CD4-positive, CD25-positive, alpha-beta regulatory T cell (primary cell): ENCODE data around the gene AGPS. TPM values are rescaled to one million over a fixed set of nuclear protein-coding genes. Genes with fewer than 3 reads are reported as not detected.
"Not testable (repeated sequence)": the region's sequence is repeated elsewhere in the genome, so short reads cannot be mapped to it uniquely, and the experiment has no call there.

Source experiments
- ATAC-seq, 2 donors: fragments of 150-1000 bp; cut with Tn5 transposase; one replicate each; pipeline ENCODE4 v1.10.0; 2021; ENCODE audit warnings: low read depth in 2 of 2, moderate number of reproducible peaks in 2 of 2, moderate library complexity in 1 of 2
- DNase-seq, 3 donors: peaks; one replicate each; pipeline versions ENCODE4 v3.0.0 to v3.0.0-alpha.2; 2012 to 2022; ENCODE audit warnings: mixed read lengths in 1 of 3
- H3K27ac ChIP-seq: one replicate; pipeline ENCODE4 v1.7.0; 2013; ENCODE audit warnings: mild to moderate bottlenecking, low read length; ENCODE audit not compliant: insufficient read depth, poor library complexity, severe bottlenecking
- H3K27me3 ChIP-seq: one replicate; pipeline ENCODE4 v1.7.0; 2013; ENCODE audit warnings: low read length; ENCODE audit not compliant: control insufficient read depth, insufficient read depth
- H3K36me3 ChIP-seq: one replicate; pipeline ENCODE4 v1.7.0; 2013; ENCODE audit warnings: mild to moderate bottlenecking, low read length, moderate library complexity; ENCODE audit not compliant: control insufficient read depth, insufficient read depth
- H3K4me1 ChIP-seq: 2 replicates; pipeline ENCODE4 v1.7.0; 2013; ENCODE audit warnings: mild to moderate bottlenecking, low read length; ENCODE audit not compliant: insufficient read depth, control insufficient read depth, poor library complexity, severe bottlenecking
- H3K4me3 ChIP-seq: one replicate; pipeline ENCODE4 v1.7.0; 2013; ENCODE audit warnings: low read depth, mild to moderate bottlenecking, low read length, moderate library complexity
- H3K9me3 ChIP-seq, 2 experiments: 1 replicate in 1 of 2; 2 replicates in 1 of 2; pipeline ENCODE4 v1.7.0; 2013; ENCODE audit warnings: low read length in 2 of 2, mild to moderate bottlenecking in 1 of 2, moderate library complexity in 1 of 2; ENCODE audit not compliant: control insufficient read depth in 2 of 2
- H3K27ac Mint-ChIP-seq, 3 donors: one replicate each; pipeline ENCODE4 v1.8.0; 2020 to 2022; ENCODE audit warnings: mild to moderate bottlenecking in 3 of 3, mixed read lengths in 3 of 3, moderate library complexity in 2 of 3
- H3K27me3 Mint-ChIP-seq: one replicate; pipeline ENCODE4 v1.8.0; 2022; ENCODE audit warnings: mild to moderate bottlenecking, mixed read lengths
- H3K36me3 Mint-ChIP-seq: one replicate; pipeline ENCODE4 v1.8.0; 2020; ENCODE audit warnings: mixed read lengths
- H3K4me1 Mint-ChIP-seq, 4 donors: one replicate each; pipeline ENCODE4 v1.8.0; 2020 to 2022; ENCODE audit warnings: mixed read lengths in 4 of 4, mild to moderate bottlenecking in 1 of 4
- H3K4me3 Mint-ChIP-seq, 4 donors: one replicate each; pipeline ENCODE4 v1.8.0; 2020 to 2022; ENCODE audit warnings: mild to moderate bottlenecking in 4 of 4, mixed read lengths in 4 of 4, moderate library complexity in 3 of 4
- H3K9me3 Mint-ChIP-seq, 7 donors: one replicate each; pipeline ENCODE4 v1.8.0; 2020 to 2022; ENCODE audit warnings: mixed read lengths in 7 of 7, mild to moderate bottlenecking in 3 of 7, moderate library complexity in 2 of 7
- polyA plus RNA-seq, 4 donors: library from polyadenylated mRNA; unstranded; fragments of 300-500 nt; fragmentation: Illumina TruSeq; gene quantifications; one replicate each; pipeline ENCODE4 v1.2.3, GENCODE V29; 2021
- total RNA-seq: library from RNA; stranded (reverse); gene quantifications from one replicate; pipeline ENCODE4 v1.2.3, GENCODE V29; 2022

Gene AGPS
- total and polyA plus RNA-seq, 5 donors from 2014 or later = 15.6 to 29.4 (median 22.6) TPM

DNA sequence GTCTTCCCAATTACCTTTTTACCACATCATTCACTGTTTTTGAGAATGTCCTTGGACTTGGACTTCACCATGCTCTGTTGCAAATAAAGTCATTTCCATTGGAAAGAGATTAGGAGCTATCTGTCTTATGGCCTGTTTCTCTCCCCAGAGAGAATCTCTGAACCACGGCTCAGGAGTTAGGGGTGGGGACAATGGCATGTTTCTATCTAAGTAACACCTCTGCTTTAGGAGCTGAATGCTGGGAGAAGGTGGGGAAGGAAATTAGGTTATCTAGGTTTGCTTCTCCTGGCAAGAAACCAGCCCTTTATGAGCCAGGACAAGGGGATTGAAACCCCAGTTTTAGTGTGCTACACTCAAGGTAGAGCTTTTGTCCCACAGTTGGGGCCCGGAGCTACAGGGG lies 86.3 kb downstream of the AGPS start:
- H3K9me3 ChIP-seq = no peaks in the 10 kb centered on the region
- H3K36me3 Mint-ChIP-seq = peaks cover 47% of the 10 kb centered on the region
- H3K27me3 ChIP-seq = no peaks in the 10 kb centered on the region
- H3K27ac Mint-ChIP-seq = no peak overlapping the region
- peaks cover 0 to 15% (median 3%) of the 10 kb centered on the region in 7 donors for H3K9me3 Mint-ChIP-seq
- H3K27me3 Mint-ChIP-seq = no peaks in the 10 kb centered on the region
- H3K4me3 ChIP-seq = no peak overlapping the region
- H3K27ac ChIP-seq = no peak overlapping the region
- no peak overlapping the region for H3K4me3 Mint-ChIP-seq
- H3K36me3 ChIP-seq = peaks cover 11% of the 10 kb centered on the region
- DNase-seq = no peak
- peaks cover 0 to 23% (median under 1%) of the 10 kb centered on the region in 4 donors for H3K4me1 Mint-ChIP-seq
- no peak for ATAC-seq
- H3K4me1 ChIP-seq = no peaks in the 10 kb centered on the region

- H3K4me1 ChIP-seq = no peaks in the 10 kb centered on the region
- DNase-seq = no peak
- Mint-ChIP-seq H3K4me1 (peaks cover 0 to 12% (median under 1%) of the 10 kb centered on the region in 4 donors), H3K27me3 (no peaks in the 10 kb centered on the region), H3K36me3 (peaks cover 35% of the 10 kb centered on the region), H3K4me3 (no peak overlapping the region), H3K9me3 (peaks cover 0 to 11% (median 0%) of the 10 kb centered on the region in 7 donors), H3K27ac (no peak overlapping the region)
- no peaks in the 10 kb centered on the region for H3K27me3 ChIP-seq
- no peak for ATAC-seq
- H3K4me3 ChIP-seq = no peak overlapping the region
- H3K36me3 ChIP-seq = peaks cover 17% of the 10 kb centered on the region
- no peaks in the 10 kb centered on the region for H3K9me3 ChIP-seq
- no peak overlapping the region for H3K27ac ChIP-seq
These were observed 89.6 kb downstream of the AGPS start for GRCh38 chr2:177482195-177482594.

- H3K27ac ChIP-seq = no peak overlapping the region
- H3K4me3 ChIP-seq = no peak overlapping the region
- H3K9me3 Mint-ChIP-seq = peaks cover 0 to 2% (median 0%) of the 10 kb centered on the region in 7 donors
- H3K9me3 ChIP-seq = no peaks in the 10 kb centered on the region
- no peak for DNase-seq
- ATAC-seq = no peak
- peaks cover 0 to 5% (median 0%) of the 10 kb centered on the region in 4 donors for H3K4me1 Mint-ChIP-seq
- no peaks in the 10 kb centered on the region for H3K4me1 ChIP-seq
- no peaks in the 10 kb centered on the region for H3K27me3 ChIP-seq
- H3K4me3 Mint-ChIP-seq = no peak overlapping the region
- peaks cover 13% of the 10 kb centered on the region for H3K36me3 ChIP-seq
- peaks cover 25% of the 10 kb centered on the region for H3K36me3 Mint-ChIP-seq
- H3K27ac Mint-ChIP-seq = no peak overlapping the region
- H3K27me3 Mint-ChIP-seq = no peaks in the 10 kb centered on the region
These were observed 91.0 kb downstream of the AGPS start for GRCh38 chr2:177483531-177483930.

- Histone ChIP-seq H3K4me3 (no peak overlapping the region), H3K4me1 (no peaks in the 10 kb centered on the region), H3K27ac (no peak overlapping the region), H3K36me3 (peaks cover 13% of the 10 kb centered on the region), H3K9me3 (no peaks in the 10 kb centered on the region), H3K27me3 (no peaks in the 10 kb centered on the region)
- Mint-ChIP-seq H3K9me3 (peaks cover 0 to 2% (median 0%) of the 10 kb centered on the region in 7 donors), H3K4me1 (peaks cover 0 to 5% (median 0%) of the 10 kb centered on the region in 4 donors), H3K27me3 (no peaks in the 10 kb centered on the region), H3K36me3 (peaks cover 24% of the 10 kb centered on the region), H3K4me3 (no peak overlapping the region), H3K27ac (no peak overlapping the region)
- DNase-seq (no peak), ATAC-seq (no peak)
These were observed 91.7 kb downstream of the AGPS start for GRCh38 chr2:177484180-177484795.

DNA sequence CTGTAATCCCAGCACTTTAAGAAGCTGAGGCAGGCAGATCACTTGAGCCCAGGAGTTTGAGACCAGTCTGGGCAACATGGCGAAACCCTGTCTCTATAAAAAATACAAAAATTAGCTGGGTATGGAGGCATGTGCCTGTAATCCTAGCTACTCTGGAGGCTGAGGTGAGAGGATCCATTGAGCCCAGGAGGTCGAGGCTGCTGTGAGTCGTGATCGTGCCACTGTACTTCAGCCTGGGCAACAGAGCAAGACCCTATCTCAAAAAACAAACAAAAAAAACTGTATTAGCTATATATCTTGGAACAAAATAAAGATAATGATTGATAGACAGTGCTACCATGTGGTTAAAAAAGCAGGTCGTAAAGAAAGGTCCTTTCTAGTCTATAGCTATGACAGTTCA lies 93.1 kb downstream of the AGPS start:
- not testable (repeated sequence) for ATAC-seq, H3K4me3 ChIP-seq, H3K27ac ChIP-seq, H3K4me1 Mint-ChIP-seq, DNase-seq, H3K4me3 Mint-ChIP-seq, H3K4me1 ChIP-seq, H3K9me3 ChIP-seq, H3K9me3 Mint-ChIP-seq, H3K27me3 ChIP-seq, H3K27ac Mint-ChIP-seq, H3K27me3 Mint-ChIP-seq
- H3K36me3 Mint-ChIP-seq = peaks cover 15% of the 10 kb centered on the region
- peaks cover 13% of the 10 kb centered on the region for H3K36me3 ChIP-seq

- H3K27me3 Mint-ChIP-seq = no peaks in the 10 kb centered on the region
- H3K4me3 Mint-ChIP-seq = no peak overlapping the region
- ATAC-seq (no peak), DNase-seq (peak in 1 of 3 donors; percentile 2)
- H3K27me3 ChIP-seq = no peaks in the 10 kb centered on the region
- no peak overlapping the region for H3K27ac ChIP-seq
- no peaks in the 10 kb centered on the region for H3K9me3 Mint-ChIP-seq
- peaks cover 16% of the 10 kb centered on the region for H3K36me3 ChIP-seq
- H3K4me1 Mint-ChIP-seq = peaks cover 0 to 9% (median 0%) of the 10 kb centered on the region in 4 donors
- H3K4me1 ChIP-seq = no peaks in the 10 kb centered on the region
- peaks cover 23% of the 10 kb centered on the region for H3K36me3 Mint-ChIP-seq
- no peak overlapping the region for H3K4me3 ChIP-seq
- H3K27ac Mint-ChIP-seq = no peak overlapping the region
- no peaks in the 10 kb centered on the region for H3K9me3 ChIP-seq
These were observed 97.2 kb downstream of the AGPS start for GRCh38 chr2:177489719-177490301.

DNA sequence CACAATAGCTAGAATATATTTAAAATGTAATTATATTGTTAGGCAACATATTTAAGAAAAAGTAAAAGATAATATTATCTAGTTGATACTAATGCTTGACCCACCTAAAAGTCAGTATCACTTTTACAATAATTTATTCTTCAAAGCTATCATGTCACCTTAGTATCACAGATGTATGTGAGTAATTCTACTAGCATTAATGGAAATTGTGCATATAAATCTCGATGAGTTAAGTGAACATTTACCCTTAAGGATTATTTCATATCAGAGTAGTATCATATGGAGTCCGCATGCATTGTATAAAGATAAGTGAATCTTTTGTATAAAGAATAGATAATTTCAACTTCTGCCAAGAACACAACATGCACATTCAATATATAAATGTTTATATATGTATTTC lies 103.4 kb downstream of the AGPS start:
- Mint-ChIP-seq H3K9me3 (no peaks in the 10 kb centered on the region), H3K4me3 (no peak overlapping the region), H3K4me1 (peaks cover 0 to 11% (median 0%) of the 10 kb centered on the region in 4 donors), H3K36me3 (peaks cover 27% of the 10 kb centered on the region), H3K27ac (no peak overlapping the region), H3K27me3 (no peaks in the 10 kb centered on the region)
- H3K27ac ChIP-seq = no peak overlapping the region
- ATAC-seq (no peak), DNase-seq (no peak)
- H3K9me3 ChIP-seq = no peaks in the 10 kb centered on the region
- no peaks in the 10 kb centered on the region for H3K27me3 ChIP-seq
- no peaks in the 10 kb centered on the region for H3K4me1 ChIP-seq
- no peak overlapping the region for H3K4me3 ChIP-seq
- peaks cover 20% of the 10 kb centered on the region for H3K36me3 ChIP-seq

DNA sequence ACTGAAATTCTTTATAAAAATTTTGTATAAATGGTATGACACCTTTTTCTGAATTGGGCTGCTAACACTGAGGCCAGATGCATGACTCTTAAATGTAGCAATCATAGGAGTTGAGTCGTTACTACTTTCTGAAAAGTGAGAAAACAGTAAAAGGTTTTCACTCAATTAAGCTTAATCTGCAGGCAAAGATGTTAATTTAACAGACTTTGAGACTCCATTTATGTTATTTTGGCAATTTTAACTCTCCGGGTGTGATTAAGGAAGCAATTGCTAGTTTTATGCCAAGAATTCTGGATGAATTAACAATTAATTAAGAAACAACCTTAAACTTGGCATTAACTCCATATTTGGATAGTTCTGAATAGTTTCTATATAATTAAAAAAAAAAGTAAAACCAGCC lies 104.3 kb downstream of the AGPS start:
- Mint-ChIP-seq H3K4me1 (peaks cover 0 to 17% (median under 1%) of the 10 kb centered on the region in 4 donors), H3K27ac (no peak overlapping the region), H3K27me3 (no peaks in the 10 kb centered on the region), H3K4me3 (no peak overlapping the region), H3K9me3 (no peaks in the 10 kb centered on the region), H3K36me3 (peaks cover 31% of the 10 kb centered on the region)
- H3K9me3 ChIP-seq = no peaks in the 10 kb centered on the region
- no peaks in the 10 kb centered on the region for H3K4me1 ChIP-seq
- no peaks in the 10 kb centered on the region for H3K27me3 ChIP-seq
- no peak for ATAC-seq
- H3K4me3 ChIP-seq = no peak overlapping the region
- no peak overlapping the region for H3K27ac ChIP-seq
- no peak for DNase-seq
- H3K36me3 ChIP-seq = peaks cover 22% of the 10 kb centered on the region
